HG03558 (cell line): Measurements from ENCODE around the gene RALGAPA1.

Source experiments
- ATAC-seq: cut with Tn5 transposase; IDR thresholded peaks from one replicate; pipeline ENCODE4 v1.9.1; 2021; ENCODE audit warnings: moderate number of reproducible peaks; ENCODE audit not compliant: unreplicated experiment; ENCODE audit errors: extremely low read depth

Gene RALGAPA1

DNA sequence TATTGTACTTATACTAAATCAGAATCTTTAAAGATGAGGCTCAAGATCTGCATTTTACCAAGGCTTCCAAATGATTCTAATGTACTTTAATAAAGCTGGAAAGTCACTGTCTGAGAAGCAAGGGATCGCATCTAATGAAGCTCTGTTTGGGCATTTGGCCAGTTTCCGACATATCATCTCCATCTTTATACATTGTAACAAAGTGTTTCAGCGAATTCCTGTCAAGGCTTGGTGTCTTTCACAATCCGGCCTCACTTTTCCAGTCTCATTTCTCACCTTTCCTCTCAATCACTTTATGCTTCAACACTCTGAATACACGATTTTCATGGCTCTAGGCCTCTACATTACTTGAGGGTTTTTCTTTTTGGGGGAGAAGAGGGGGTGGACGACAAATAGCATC, 302.6 kb downstream of the RALGAPA1 start:
- ATAC-seq: no peak

DNA sequence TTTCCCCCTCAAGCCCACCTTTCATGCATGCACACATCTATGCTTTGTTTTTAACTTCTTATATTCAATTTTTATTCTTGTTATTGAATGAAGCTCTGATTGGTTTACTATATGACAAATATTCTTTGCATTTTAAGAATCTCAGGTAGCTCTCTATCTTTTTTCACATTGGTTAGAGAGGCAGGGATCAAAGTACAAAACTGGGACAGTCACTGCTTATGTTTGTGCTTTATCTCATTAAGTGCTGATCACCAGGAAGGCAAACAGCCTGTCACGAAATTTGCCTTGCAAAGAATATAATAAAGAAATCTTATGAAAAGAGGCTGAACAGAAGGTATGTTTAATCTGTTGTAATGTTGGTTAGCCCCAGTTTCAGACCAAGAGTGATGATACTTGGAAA, 304.8 kb downstream of the RALGAPA1 start:
- ATAC-seq: no peak

DNA sequence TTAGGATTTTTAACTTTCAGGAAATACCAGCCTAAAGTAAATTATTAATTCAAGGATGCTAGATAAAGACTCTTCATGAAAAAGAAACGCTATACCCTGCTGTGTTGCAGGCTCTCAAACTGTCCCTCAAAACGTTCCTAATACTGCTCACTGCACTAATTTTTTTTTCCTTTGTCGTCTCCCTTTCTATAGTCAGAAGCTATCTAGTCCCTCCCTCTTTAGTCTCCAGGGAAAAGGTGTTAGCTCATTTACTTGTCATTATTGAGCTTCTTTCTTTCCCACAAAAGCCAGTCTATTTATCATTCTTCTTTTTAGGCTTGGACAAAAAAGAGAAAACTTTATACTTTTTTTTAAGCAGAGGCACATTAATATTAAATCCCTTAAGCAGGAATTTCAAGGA, 305.4 kb downstream of the RALGAPA1 start:
- ATAC-seq: no peak

DNA sequence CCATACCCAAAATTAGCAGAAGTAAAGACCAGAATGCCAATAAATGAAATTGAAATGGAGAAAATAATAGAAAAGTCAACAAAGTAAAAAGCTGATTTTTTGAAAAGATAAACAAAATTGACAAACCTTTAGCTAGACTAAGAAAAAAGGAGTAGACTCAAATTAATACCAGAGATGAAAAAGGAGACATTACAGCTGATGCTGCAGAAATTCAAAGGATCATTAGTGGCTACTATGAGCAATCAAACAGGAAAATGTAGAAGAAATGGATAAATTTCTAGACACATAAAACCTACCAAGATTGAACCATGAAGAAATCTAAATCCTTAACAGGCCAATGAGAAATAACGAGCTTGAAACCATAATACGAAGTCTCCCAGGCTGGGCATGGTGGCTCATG, 309.9 kb downstream of the RALGAPA1 start:
- ATAC-seq: no peak

DNA sequence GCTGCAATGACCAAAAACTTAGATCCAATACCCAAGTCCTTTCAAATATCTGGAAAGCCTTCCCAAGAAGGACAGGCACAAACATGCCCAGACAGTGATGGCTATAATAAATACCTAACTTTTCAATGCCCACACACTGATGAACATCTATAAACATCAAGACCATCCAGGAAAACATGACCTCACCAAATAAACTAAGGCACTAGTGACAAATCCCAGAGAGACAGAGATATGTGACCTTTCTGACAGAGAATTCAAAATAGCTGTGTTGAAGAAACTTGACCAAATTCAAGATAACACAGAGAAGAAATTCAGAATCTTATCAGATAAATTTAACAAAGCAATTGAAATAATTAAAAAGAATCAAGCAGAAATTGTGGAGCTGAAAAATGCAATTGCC, 313.8 kb downstream of the RALGAPA1 start:
- no peak for ATAC-seq

DNA sequence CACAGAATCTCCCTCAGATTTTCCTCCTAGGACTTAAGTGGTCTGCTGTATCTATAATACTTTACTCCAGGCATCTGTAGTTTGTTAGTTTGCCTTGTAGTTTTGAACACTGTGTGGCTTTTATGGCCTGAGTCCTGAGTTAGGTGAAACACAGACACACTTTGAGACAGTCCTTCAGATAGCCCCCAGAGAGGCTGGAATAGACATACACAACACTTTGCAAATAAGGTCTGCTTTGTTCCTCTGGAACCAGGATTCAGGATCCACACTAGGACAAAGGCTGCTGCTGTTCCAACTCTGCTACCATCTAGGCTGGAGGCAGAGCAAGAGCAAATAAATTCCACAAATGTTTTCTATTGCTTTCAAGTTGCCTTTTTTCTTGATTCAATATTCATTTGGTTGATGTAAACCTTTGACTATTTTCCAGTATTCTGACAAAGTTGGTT, 316.5 kb downstream of the RALGAPA1 start:
- ATAC-seq: no peak
